Measurements from ENCODE around the gene TMEM33. TPM values are rescaled to one million over a fixed set of nuclear protein-coding genes. Genes with fewer than 3 reads are reported as not detected.

Gene TMEM33
- total RNA-seq, 2 donors from 2014 or later, result 22.1 to 26.0 TPM

- peak in 1 of 4 donors; percentile 5 for DNase-seq
- intact Hi-C loops (cut with DNase I), result no loop called here
- H3K27me3 ChIP-seq, result no peaks in the 10 kb centered on the region
- H3K4me1 ChIP-seq, result peaks cover 27% of the 10 kb centered on the region
- no peak for TF ChIP-seq POLR2A (IDR thresholded peaks at IDR 0.05)
- no peak for TF ChIP-seq CTCF (IDR thresholded peaks at IDR 0.05)
- H3K4me3 ChIP-seq, result no peak overlapping the region
- WGBS, 2 donors, result 65 to 77% methylated on average over 9 of the region's 9 CpGs
- H3K27ac ChIP-seq, result peak overlapping the region in 1 of 4 donors; percentile 87
- H3K36me3 ChIP-seq (replicated peaks in 1 of 2; ENCODE audit: insufficient read depth in 1 of 2, low read depth in 2 of 2), result no peaks in the 10 kb centered on the region
- no peaks in the 10 kb centered on the region for H3K9me3 ChIP-seq
- ATAC-seq, result no peak
Observed at GRCh38 chr4:41934514-41934900, 722 bp upstream of the TMEM33 start.

GRCh38 chr4:41935652-41936021, 408 bp downstream of the TMEM33 start:
- WGBS, 2 donors, result 2% methylated on average over 12 of the region's 12 CpGs
- H3K27ac ChIP-seq, result peak overlapping the region in 3 of 4 donors; percentile 57 to 87 (median 83)
- DNase-seq, result peak in 1 of 4 donors; percentile 5

GRCh38 chr4:41939016-41939626, 3.9 kb downstream of the TMEM33 start:
- no peaks in the 10 kb centered on the region for H3K9me3 ChIP-seq
- intact Hi-C loops (cut with DNase I), result no loop called here
- no peaks in the 10 kb centered on the region for H3K27me3 ChIP-seq
- peaks cover 0 to 2% of the 10 kb centered on the region in 2 donors for H3K36me3 ChIP-seq (replicated peaks in 1 of 2; ENCODE audit: insufficient read depth in 1 of 2, low read depth in 2 of 2)
- H3K27ac ChIP-seq, result no peak overlapping the region
- no peak for ATAC-seq
- H3K4me3 ChIP-seq, result no peak overlapping the region
- peaks cover 27% of the 10 kb centered on the region for H3K4me1 ChIP-seq
- TF ChIP-seq CTCF (IDR thresholded peaks at IDR 0.05) (no peak), POLR2A (IDR thresholded peaks at IDR 0.05) (no peak)
- 61 to 75% methylated on average over 3 of the region's 3 CpGs for WGBS, 2 donors
- peak in 1 of 4 donors; percentile 7 for DNase-seq

More at GRCh38 chr4:41935652-41936021, 408 bp downstream of the TMEM33 start:
- no peak for ATAC-seq
- Histone ChIP-seq H3K36me3 (replicated peaks in 1 of 2; ENCODE audit: insufficient read depth in 1 of 2, low read depth in 2 of 2) (peaks cover 0 to 2% of the 10 kb centered on the region in 2 donors), H3K4me3 (peak overlapping the region; percentile 72 to 78), H3K4me1 (peaks cover 27% of the 10 kb centered on the region), H3K27me3 (no peaks in the 10 kb centered on the region), H3K9me3 (no peaks in the 10 kb centered on the region)
- no peak for TF ChIP-seq CTCF (IDR thresholded peaks at IDR 0.05)
- no peak for TF ChIP-seq POLR2A (IDR thresholded peaks at IDR 0.05)
- intact Hi-C loops (cut with DNase I), result no loop called here

- Histone ChIP-seq H3K4me1 (peaks cover 21% of the 10 kb centered on the region), H3K4me3 (no peak overlapping the region), H3K9me3 (no peaks in the 10 kb centered on the region), H3K36me3 (replicated peaks in 1 of 2; ENCODE audit: insufficient read depth in 1 of 2, low read depth in 2 of 2) (peaks cover 0 to 2% of the 10 kb centered on the region in 2 donors), H3K27ac (no peak overlapping the region), H3K27me3 (no peaks in the 10 kb centered on the region)
- TF ChIP-seq CTCF (IDR thresholded peaks at IDR 0.05), result no peak
- no peak for TF ChIP-seq POLR2A (IDR thresholded peaks at IDR 0.05)
- intact Hi-C loops (cut with DNase I), result no loop called here
- DNase-seq (no peak), ATAC-seq (no peak)
Observed at GRCh38 chr4:41940834-41941233, 5.6 kb downstream of the TMEM33 start.

- H3K4me1 ChIP-seq, result no peaks in the 10 kb centered on the region
- TF ChIP-seq CTCF (IDR thresholded peaks at IDR 0.05) (no peak), POLR2A (IDR thresholded peaks at IDR 0.05) (no peak)
- DNase-seq, result no peak
- no peaks in the 10 kb centered on the region for H3K9me3 ChIP-seq
- H3K27ac ChIP-seq, result no peak overlapping the region
- WGBS, 2 donors, result 83 to 87% methylated on average over 2 of the region's 2 CpGs
- peaks cover 0 to 2% of the 10 kb centered on the region in 2 donors for H3K36me3 ChIP-seq (replicated peaks in 1 of 2; ENCODE audit: insufficient read depth in 1 of 2, low read depth in 2 of 2)
- no peak overlapping the region for H3K4me3 ChIP-seq
- intact Hi-C loops (cut with DNase I), result no loop called here
- H3K27me3 ChIP-seq, result no peaks in the 10 kb centered on the region
- no peak for ATAC-seq
Observed at GRCh38 chr4:41943506-41943905, 8.3 kb downstream of the TMEM33 start.
